Measurements from ENCODE around the gene MRPS10.
"Not testable (repeated sequence)": the region's sequence is repeated elsewhere in the genome, so short reads cannot be mapped to it uniquely, and the experiment has no call there.

MRPS10 gene

DNA sequence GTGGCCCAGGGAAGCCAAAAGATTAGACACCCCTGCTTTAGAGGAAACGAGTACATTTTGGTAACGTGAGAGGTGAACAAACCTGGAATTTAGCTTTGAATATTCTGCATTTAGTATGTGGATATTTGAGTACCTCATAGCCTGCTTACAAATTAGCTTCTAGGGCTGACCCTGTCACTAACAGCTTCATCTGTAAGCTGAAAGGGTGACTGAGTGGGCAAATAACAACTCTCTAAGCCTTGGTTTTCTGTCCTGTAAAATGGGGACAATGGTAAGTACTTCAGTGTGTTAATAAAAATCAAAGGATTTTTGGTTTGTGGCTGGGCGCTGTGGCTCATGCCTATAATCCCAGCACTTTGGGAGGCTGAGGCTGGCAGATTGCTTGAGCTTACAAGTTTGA, 14.5 kb downstream of the MRPS10 start:
- no peak for FAIRE-seq

DNA sequence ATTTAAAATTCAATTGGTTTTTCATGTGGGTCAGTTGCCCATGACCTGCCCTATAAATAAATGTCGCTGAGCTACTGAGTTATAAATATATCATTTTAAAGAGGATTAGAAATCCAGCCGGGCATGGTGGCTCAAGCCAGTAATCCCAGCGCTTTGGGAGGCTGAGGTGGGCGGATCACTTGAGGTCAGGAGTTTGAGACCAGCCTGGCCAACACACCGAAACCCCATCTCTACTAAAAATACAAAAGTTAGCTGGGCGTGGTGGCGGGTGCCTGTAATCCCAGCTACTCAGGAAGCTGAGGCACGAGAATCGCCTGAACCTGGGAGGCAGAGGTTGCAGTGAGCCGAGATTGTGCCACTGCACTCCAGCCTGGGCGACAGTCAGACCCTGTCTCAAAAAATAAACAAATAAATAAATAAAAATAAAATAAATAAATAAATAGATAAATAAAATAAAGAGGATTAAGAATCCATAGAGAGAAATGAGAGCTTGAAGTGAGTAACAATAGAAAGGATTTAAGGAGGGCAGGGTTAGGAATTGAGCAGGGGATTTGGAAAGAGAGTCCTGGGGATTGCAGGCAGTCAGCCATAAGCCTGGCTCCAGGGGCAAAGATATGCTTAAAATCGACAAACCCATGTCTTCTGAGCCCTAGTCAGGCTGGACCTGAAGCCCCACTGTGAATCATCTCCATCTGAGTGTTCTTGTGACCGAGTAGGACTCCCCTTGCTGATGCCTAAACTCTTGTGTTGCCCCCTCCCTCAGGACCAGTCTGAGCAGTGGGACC, 15.3 kb downstream of the MRPS10 start:
- not testable (repeated sequence) for FAIRE-seq

DNA sequence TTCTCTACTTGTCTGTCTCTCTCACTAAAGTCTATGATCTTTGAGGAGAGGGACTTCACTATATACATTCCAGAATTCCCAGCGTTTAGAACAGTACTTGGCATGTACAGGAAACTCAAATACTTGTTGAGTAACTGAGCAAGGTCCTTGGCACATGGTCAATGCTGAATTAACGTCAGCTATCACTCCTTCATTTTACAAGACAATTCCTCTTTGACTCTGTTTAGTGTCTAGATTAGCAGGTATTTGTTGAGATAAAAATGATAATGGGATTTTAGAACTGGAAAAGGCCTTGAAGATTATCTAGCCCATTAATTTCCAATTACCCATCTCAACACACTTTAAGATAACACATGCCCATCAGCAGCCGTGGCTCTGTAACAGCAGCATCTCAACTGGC, 16.3 kb downstream of the MRPS10 start:
- no peak for FAIRE-seq

DNA sequence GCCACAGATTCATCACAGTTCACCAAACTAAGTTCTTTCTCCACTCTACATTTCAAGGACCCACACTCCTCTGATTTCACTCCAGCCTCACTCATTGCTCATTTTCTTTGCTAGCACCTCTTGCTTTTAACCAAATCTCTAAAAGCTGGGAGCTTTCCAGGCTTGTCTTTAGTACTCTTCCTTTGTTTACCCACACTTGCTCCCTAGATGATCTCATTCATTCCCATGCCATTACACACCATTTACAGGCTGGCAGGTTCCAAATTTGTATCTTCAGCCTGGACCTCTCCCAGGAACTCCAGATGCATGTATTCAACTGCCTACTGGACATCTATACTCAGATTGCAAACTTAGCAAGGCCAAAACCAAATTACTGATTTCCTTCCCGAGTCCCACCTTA, 17.6 kb downstream of the MRPS10 start:
- no peak for FAIRE-seq

DNA sequence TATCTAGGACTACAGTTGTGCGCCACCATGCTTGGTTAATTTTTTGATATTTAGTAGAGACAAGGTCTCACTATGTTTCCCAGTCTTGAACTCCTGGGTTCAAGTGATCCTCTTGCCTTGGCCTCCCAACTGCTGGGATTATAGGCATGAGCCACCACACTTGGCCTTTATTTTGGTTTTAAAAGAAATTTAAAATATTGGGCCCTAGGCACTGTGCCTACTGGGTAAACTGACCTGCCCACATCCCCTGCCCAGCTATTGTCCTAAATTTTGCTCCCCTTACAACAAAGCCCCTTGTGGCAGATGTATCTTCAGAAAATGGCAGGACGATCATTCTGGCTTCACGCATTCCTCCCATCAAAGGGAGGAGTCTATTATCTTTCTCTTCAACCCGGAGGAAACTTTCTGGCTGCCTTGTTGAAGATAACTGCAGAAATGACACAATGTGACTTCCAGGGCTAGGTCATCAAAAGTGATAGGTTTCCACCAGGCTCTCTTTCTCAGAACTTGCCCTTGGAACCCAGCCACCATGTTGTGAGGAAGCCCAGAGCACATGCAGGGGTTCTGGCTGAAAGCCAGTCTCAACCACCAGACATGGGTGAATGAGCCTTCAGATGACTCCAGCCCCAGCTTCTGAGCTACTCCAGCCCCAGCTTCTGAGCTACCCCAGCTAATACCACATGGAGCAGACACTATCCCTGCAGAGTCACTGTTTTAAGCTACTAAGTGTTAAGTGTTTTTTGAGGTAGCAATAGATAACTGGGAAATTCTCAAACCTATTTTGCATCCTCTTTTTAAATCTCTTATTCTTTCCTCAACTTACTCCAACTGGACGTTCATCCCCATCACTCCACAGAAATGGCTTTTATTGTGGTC, 18.3 kb downstream of the MRPS10 start:
- no peak for FAIRE-seq

DNA sequence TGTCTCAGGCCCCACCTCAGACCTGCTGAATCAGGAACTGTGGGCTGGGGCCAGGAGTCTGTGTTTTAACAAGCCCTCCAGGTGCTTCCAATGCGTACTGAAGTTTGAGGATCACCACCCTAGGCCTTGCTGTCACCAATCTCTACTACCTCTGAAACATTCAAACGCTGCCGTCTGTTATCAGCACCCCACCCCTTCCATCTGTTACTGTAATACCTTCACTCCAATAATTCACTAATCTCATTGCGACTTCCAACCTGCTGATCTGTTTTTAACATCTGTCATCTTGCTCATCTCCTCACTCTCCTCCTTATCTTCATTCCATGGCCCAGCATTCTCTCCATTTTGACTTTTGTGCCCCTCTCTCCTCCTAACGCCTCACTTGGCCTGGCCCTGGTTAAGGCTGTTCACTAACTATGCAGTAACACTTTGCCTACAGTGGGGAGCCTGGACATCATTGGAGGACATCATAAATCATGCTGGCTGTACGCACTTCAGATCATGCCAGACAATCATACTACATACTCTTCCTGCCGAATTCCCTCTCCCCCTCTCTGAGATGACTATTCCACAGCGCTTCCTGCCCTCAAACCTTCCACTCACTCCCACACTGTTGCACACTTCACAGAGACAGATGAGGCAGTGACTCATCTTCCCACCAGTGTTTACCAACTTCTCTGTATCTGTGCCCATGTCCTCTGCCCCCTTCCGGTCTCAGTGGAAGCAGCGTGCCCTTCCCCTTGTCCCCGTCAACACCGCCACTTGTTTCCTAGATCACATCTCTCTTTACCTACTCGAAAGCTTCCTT, 19.9 kb downstream of the MRPS10 start:
- no peak for FAIRE-seq

DNA sequence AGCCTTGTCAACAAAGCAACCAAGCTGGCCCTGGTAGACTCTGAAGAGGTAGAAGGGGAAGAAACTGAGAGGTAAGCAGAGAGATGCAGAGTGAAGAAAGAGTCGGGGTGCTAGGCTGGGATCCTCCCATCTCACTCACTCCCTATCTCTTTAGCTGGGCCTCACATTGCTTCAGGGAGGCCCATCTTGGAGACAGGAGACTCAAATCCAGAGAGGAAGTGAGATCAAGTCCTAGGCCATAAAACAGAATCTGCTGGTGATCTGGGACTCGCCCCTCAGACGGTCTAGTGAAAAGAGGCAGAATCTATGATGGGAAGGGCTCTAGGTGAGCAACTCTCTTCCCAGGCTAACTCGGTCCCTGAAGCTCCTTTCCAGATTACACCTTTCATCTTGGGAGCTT, 22.2 kb downstream of the MRPS10 start:
- no peak for FAIRE-seq

DNA sequence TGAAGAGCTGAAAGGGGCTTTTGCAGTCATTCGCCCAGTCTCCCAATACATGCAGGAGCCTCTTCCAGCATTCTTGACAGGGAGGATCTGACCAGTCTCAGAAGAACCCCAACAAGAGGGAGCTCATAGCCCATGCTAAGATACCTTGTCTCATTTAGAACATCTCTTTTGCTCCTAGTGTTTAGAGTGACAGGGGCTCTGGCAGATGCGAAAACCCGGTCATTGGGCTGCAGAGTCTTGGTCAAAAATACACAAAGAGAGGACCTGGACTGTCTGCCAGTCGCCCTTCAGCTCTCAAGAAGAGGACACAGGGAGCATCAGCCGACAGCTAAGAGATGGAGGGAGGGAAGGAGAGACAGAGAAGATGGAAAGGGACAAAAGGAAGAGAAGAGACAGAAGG, 23.6 kb downstream of the MRPS10 start:
- FAIRE-seq: no peak

DNA sequence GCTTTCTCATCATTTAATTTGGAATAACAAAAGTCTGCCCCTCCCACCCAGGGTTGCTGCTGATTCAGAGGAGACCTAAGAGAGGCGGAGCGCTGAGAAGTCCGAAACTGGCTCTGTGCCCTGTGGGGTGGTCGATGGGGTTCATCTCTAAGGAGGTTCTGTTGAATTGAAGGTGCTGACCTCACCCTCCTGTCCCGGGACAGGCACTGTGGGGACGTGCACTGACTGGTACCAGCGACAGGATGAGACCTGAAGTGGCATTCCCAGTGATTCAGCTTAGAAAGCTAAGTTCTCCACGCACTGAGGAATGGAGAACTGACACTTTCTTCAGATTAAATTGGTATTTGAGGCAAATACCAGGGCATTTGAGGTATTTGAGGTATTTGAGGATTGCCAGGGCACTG, 24.2 kb downstream of the MRPS10 start:
- FAIRE-seq: no peak

DNA sequence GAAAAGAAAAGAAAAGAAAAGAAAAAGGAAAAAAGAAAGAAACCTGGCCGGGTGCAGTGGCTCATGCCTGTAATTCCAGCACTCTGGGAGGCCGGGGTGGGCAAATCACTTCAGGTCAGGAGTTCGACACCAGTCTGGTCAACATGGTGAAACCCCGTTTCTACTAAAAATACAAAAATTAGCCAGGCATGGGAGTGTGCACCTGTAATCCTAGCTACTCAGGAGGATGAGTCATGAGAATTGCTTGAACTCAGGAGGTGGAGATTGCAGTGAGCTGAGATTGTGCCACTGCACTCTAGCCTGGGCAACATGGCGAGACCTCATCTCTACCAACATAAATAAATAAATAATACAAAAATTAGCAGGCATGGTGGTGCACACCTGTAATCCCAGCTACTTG, 25.3 kb downstream of the MRPS10 start:
- FAIRE-seq: not testable (repeated sequence)

DNA sequence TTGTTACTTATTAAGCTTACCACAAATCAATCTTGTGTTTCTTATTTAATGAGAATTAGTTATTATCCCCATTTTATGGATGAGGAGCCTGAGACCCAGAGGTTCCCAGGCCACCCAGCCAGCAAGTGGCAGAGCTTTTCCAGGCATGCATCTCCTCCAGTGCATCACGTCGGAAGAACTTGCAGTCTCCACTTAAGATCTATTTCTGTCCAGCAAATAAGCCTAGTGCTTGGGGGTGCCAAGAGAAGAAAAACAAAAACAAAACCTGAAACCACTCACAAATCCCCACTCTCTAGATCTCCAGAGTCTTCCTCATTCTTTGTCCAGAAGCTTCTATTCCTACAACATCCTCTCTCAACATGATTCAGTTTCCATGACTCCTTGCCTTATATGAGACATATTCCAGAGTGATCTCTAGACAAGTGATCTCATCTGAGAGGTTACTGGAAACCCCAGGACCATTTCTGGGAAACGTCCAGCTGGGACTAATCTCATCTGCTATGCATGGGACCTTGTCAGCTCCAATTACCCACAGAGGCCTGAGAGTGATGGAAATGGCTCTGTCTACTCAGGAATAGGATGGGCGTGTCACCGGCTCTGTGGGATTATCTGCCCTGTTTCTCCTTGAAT, 27.0 kb downstream of the MRPS10 start:
- no peak for FAIRE-seq

DNA sequence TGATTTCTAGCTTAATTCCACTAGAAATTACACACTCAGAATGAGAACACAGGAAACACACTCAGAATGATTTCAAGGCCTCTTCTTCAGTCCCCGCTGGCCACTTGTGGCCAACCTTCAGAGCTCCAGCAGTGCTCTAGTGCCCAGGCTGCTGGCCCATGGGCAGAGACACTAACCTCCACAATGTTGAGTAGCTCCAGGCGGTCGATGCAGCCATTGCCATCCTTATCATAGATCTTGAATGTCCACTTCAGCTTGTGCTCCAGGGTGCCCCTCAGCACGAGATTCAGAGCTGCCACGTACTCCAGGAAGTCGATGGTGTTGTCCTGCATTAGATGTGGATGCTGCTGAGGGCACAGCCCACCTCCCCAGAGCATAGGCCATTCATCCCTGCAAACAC, 29.3 kb downstream of the MRPS10 start:
- FAIRE-seq: no peak

DNA sequence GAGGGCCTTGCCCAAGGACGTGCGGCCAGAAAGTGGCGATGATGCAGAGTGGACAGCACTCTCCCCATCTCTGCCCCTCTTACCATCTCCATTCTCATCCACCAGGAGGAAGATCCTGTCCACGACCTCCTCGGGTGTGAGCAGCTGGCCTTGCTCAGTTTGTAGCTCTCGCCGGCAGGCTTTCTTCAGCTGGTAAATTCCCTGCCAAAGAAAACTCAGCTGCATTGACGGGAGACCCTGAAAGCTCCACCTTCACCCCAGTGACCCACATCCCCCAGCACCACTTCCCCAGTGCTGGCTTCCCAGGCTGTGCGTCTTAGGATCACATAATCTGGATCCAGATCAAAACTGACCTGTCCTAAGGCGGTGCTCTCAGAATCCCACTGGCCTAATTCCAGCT, 32.1 kb downstream of the MRPS10 start:
- no peak for FAIRE-seq

DNA sequence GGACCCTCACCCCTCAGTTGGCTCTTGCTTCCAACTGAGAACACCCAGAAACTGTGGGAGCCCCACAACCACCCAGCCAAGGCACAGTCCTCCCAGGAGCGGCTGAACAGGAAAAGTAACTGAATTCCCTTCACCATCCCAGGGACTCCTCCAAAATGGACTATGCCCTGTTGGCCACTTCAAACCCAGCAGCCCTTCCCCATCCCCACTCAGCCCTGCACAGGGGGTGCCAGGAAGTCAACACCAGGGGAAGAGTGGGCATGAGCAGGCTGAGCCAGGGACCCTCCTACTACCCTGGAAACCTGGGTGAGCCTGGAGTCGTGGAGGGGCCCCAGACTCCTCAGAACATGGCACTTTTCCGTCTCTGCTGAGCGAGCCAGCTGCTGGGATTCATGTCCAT, 33.2 kb downstream of the MRPS10 start:
- no peak for FAIRE-seq

DNA sequence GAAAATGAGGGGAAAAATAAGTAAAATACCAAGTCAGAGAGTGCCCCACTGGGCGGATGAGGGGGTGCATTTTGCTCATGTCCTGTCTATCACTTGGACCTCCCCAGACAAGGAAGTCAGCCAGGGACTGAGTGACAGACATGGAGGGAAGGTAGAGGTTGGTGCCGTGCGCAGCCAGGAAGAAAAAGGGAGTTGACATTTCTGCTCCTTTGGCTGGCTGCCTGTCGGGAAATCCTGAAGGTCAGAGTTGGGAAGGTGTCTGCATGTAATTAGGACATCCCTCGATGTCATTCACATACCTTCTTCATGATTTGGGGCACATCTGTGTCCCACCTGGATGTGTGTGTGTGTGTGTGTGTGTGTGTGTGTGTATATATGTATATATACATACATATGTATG, 35.6 kb downstream of the MRPS10 start:
- FAIRE-seq: no peak

DNA sequence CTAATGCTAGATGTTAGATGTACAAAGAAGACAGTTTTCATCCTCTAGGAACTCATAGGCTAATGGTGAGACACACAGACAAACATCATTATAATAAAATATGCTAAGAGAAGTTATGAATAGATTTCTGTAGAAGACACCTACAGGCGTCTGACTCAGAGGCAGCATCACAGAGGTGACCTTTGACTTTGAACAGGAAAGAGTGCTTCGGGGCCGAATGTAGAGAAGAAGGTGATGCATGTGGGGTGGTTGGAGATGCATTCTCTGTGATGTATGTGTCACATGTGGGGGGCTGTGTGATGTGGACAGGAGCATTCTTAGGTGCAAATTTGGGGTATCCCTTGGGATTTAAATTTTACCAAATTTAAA, 37.7 kb downstream of the MRPS10 start:
- no peak for FAIRE-seq

DNA sequence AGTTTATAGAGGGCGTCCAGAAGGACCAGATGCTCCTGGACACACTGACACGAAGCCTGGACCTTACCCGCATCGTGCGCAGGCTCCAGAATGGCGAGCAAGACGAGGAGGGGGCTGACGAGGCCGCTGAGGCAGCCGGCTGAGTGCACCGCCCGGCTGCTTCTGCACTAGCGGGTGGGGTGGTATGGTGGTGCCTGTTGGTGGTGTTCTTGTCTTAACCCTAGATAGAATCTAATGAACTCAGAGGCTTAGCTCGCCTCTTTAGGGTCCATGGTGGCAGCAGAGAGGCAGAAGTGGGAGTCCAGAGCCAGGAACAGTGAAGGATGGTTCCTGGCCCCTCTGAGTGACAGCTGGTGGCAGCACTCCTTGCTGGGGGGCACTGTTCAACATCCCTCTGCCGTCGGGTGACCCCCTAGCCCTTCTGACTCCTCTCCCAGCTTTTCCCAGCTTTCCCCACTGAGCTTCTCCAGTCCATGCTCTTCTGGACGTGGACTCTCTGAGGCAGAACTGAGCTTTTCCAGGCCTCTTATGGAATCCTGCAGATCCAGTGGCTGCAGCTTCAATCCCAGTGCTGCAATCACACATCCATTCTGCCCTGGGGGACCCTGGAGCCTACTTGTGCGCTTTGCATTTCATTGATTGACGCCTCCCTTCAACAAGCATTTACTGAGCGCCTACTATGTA, 38.3 kb downstream of the MRPS10 start:
- no peak for FAIRE-seq

DNA sequence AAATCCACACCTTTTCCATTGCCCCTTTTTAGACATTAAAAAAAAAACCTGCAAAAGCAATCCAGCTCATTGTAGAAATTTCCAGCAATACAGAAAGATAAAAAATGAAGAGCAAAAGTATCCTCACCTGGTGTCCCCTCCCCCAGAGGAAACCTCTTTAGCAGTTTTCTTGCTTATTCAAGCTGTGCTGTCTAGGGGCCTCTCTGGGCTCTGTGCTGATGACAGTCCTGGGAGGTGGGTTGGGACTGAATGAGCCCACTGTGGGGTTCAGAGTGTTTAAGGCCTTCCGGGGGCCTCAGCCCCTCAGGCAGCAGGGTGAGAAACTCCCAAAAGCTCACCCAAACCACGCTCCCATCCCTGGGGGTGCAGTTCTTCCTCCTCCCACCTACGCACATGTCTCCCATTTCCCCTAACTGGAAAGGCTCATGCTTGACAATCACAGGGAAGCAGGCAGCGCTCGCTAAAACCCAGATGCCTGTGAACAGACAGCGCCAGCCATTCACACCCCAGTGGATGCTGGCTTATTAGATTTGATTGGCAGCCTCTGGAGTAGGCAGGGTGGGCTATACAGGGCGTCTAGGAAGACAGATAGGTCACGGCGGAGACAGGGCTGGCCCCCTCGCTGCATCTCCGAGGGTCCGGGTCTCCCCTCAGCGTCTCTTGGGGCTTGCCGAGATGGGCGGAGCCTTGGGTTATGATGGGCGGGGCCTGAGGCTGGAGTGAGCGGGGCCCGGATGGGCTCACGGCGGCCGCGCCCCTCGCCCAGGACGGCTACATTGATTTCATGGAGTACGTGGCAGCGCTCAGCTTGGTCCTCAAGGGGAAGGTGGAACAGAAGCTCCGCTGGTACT, 39.9 kb downstream of the MRPS10 start:
- FAIRE-seq: no peak

DNA sequence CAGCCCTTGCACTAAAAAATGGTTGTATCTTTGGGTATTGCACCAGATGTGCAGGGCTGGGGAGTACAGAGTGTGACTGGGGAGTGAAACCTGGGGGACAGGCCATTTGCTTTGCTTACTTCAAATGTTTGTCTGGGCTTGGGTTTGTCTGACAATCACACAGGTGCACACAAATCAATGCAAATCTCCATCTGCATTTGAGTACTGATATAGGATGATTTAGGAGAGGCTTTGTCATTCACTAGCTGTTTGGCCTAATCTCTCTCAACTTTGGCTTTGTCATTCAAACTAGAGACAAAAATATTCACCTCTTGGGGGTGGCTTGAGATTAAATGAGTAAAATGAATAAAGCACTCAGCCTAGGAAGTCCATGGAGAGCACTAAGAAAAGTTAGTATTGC, 40.7 kb downstream of the MRPS10 start:
- no peak for FAIRE-seq

DNA sequence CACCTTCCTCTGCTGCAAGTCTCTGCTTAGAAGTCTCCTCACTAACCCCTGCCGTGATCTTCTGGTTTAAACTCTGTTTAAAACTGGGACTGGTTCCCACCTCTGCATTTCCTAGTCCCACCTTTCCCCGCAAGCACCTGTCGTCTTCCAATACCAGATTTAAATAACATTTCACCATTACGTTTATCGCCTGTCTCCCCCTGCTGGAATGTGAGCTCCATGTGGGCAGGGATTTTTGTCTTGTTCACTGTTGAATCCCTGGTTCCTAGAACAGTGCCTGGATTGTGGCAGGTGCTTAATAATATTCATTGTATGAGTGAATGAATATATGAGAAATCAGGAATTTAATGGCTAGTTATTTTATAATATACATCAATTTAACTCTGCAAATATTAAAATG, 41.8 kb downstream of the MRPS10 start:
- no peak for FAIRE-seq

DNA sequence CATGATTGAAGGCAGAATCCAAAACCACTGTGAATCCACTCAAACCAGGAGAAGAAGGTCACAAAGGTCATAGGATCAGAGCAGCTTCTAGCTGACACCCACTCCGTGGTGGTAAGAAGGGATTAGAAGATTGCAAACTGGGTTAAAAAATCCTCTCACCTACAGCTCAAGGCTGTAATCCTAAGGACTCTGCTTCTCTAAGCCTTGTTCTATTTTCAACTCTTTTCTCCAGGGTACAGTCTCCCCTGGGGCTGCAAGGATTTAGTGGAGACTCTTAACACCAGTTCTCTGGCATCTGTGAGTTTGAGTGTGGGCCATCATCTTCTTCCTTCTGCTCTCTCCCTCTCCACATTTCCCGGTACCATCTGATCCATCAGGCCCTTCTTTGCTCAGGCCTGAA, 44.6 kb downstream of the MRPS10 start, which contains the start of gene GUCA1A:
Gene GUCA1A (plus strand): TSS at position 264 of the 400 bp plus-strand sequence. CDS start 250 bp downstream, outside the sequence.
- FAIRE-seq: no peak
